Measurements from ENCODE around the gene CELF2. TPM values are rescaled to one million over a fixed set of nuclear protein-coding genes. Genes with fewer than 3 reads are reported as not detected.
A peak's percentile ranks its signal among the peaks of the same experiment; 100 is the strongest.

CELF2 gene
- total RNA-seq, 4 donors from 2014 or later = 8.7 to 28.6 (median 22.9) TPM

DNA sequence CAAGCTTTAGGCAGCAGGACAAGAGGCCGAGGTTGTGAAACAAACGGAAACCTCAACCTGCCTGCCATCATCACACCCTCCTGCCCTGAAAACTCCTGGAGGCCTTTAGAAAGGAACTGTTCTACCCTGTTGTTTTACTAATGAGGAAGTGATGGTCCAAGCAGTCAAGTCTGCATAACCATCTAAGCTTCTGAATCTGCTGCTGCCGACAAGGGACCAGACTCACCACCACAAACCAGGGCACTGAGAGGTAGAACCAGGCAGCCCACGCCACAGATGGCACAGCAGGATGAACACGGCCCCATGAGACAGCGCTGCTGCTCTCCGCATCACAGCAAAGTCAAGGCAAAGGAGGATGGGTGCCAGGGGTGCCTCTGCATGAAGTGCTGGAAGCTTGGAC, 209.4 kb downstream of the CELF2 start:
- WGBS = 84% methylated on average over 6 of the region's 7 CpGs
- H3K4me1 ChIP-seq = peaks cover 12% of the 10 kb centered on the region
- TF ChIP-seq POLR2AphosphoS5 (IDR thresholded peaks at IDR 0.05) (no peak), POLR2A (IDR thresholded peaks at IDR 0.05) (no peak), EP300 (IDR thresholded peaks at IDR 0.05) (no peak)
- TF ChIP-seq, protein P1, sequence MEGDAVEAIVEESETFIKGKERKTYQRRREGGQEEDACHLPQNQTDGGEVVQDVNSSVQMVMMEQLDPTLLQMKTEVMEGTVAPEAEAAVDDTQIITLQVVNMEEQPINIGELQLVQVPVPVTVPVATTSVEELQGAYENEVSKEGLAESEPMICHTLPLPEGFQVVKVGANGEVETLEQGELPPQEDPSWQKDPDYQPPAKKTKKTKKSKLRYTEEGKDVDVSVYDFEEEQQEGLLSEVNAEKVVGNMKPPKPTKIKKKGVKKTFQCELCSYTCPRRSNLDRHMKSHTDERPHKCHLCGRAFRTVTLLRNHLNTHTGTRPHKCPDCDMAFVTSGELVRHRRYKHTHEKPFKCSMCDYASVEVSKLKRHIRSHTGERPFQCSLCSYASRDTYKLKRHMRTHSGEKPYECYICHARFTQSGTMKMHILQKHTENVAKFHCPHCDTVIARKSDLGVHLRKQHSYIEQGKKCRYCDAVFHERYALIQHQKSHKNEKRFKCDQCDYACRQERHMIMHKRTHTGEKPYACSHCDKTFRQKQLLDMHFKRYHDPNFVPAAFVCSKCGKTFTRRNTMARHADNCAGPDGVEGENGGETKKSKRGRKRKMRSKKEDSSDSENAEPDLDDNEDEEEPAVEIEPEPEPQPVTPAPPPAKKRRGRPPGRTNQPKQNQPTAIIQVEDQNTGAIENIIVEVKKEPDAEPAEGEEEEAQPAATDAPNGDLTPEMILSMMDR (IDR thresholded peaks at IDR 0.05) = no peak
- DNase-seq (ENCODE audit: low spot score in 2 of 2) = no peak
- H3K27ac ChIP-seq = peak overlapping the region; percentile 7
- no peaks in the 10 kb centered on the region for H3K9me3 ChIP-seq
- H3K27me3 ChIP-seq = no peaks in the 10 kb centered on the region
- H3K36me3 ChIP-seq = peaks cover 11% of the 10 kb centered on the region
- H3K4me3 ChIP-seq = no peak overlapping the region

DNA sequence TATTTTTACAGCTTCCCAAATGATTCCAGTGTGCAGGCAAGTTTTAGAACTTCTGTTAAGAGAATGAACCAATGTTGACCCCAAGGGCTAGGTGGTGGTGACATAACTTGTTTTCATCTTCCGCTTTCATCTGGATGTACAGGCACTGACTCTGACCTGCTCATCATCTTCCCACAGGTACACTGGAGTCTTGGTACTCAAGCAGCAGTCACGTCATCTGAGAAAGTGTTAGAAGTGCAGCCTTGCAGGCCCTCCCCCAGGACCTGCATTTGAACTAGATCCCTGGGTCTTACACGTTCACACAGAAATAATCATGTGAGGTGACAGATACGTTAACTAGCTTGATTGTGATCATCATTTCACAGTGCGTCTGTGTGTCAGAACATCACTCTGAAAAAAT, 212.2 kb downstream of the CELF2 start:
- Histone ChIP-seq H3K27ac (no peak overlapping the region), H3K36me3 (peaks cover 11% of the 10 kb centered on the region), H3K4me3 (no peak overlapping the region), H3K4me1 (peaks cover 12% of the 10 kb centered on the region), H3K27me3 (no peaks in the 10 kb centered on the region), H3K9me3 (no peaks in the 10 kb centered on the region)
- DNase-seq (ENCODE audit: low spot score in 2 of 2) = no peak
- WGBS = 98% methylated on average over 5 of the region's 5 CpGs
- TF ChIP-seq, protein P1 (IDR thresholded peaks at IDR 0.05) = no peak
- TF ChIP-seq EP300 (IDR thresholded peaks at IDR 0.05) (no peak), POLR2AphosphoS5 (IDR thresholded peaks at IDR 0.05) (no peak), POLR2A (IDR thresholded peaks at IDR 0.05) (no peak)

DNA sequence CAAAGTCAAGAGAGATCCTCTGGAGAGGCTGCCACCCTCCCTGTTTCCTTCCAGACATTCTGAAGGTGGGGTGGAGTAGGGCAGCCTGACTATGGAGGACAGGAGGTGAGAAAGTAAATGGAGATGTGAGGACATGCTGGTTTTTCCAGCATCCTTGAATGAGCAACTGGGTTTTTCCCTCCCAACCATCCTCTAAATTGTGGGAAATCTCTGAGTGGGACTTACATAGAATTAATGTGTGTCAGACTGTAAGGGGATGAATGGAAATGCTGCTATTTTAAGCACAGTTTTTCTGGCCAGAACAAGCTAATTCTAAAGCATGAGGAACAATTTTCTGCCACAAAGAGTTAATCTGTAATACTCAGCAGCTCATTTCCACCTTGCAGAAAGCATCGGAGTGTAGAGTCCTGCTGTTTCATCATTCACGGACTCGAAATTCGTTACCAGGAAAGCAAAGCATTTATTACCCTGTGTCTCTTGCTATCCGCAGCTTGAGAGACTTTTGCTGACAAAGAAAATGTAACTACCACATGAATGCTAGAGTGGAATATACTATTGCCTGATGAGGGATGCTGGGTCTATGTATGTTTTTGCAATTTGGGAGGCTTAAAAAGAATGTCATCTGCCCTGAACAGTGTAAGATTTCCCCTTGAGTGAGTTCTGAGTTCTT, 213.0 kb downstream of the CELF2 start:
- H3K4me1 ChIP-seq = peaks cover 16% of the 10 kb centered on the region
- TF ChIP-seq POLR2A (IDR thresholded peaks at IDR 0.05) (no peak), POLR2AphosphoS5 (IDR thresholded peaks at IDR 0.05) (no peak), EP300 (IDR thresholded peaks at IDR 0.05) (no peak)
- TF ChIP-seq, protein P1 (IDR thresholded peaks at IDR 0.05) = no peak
- WGBS = 85% methylated on average over 5 of the region's 5 CpGs
- H3K4me3 ChIP-seq = no peak overlapping the region
- peaks cover 11% of the 10 kb centered on the region for H3K36me3 ChIP-seq
- no peak for DNase-seq (ENCODE audit: low spot score in 2 of 2)
- no peaks in the 10 kb centered on the region for H3K9me3 ChIP-seq
- H3K27ac ChIP-seq = no peak overlapping the region
- H3K27me3 ChIP-seq = no peaks in the 10 kb centered on the region

DNA sequence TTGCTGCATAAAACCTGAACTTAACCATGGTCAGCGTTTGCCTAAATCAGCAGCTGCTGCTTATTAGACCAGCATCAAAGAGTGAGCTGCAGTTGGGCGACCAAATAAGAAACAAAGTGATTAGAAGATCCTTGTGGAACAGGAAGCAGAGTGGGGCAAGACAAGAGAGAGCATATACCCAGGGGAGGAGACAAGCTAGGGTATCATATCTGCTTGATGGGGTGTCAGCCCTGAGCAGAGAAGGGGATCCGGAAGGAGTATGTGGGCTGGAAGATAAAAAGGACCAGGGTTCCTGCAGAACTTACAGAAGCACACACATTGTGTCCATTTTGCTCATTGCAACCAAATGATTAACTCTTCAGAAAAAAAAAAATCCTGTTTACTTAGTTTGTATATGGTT, 213.6 kb downstream of the CELF2 start:
- no peak for TF ChIP-seq POLR2A (IDR thresholded peaks at IDR 0.05)
- TF ChIP-seq POLR2AphosphoS5 (IDR thresholded peaks at IDR 0.05) = no peak
- no peak for TF ChIP-seq EP300 (IDR thresholded peaks at IDR 0.05)
- WGBS = 84% methylated on average over 3 of the region's 3 CpGs
- H3K36me3 ChIP-seq = peaks cover 11% of the 10 kb centered on the region
- no peaks in the 10 kb centered on the region for H3K9me3 ChIP-seq
- H3K27me3 ChIP-seq = no peaks in the 10 kb centered on the region
- H3K4me1 ChIP-seq = peaks cover 18% of the 10 kb centered on the region
- H3K4me3 ChIP-seq = no peak overlapping the region
- no peak overlapping the region for H3K27ac ChIP-seq
- no peak for DNase-seq (ENCODE audit: low spot score in 2 of 2)

DNA sequence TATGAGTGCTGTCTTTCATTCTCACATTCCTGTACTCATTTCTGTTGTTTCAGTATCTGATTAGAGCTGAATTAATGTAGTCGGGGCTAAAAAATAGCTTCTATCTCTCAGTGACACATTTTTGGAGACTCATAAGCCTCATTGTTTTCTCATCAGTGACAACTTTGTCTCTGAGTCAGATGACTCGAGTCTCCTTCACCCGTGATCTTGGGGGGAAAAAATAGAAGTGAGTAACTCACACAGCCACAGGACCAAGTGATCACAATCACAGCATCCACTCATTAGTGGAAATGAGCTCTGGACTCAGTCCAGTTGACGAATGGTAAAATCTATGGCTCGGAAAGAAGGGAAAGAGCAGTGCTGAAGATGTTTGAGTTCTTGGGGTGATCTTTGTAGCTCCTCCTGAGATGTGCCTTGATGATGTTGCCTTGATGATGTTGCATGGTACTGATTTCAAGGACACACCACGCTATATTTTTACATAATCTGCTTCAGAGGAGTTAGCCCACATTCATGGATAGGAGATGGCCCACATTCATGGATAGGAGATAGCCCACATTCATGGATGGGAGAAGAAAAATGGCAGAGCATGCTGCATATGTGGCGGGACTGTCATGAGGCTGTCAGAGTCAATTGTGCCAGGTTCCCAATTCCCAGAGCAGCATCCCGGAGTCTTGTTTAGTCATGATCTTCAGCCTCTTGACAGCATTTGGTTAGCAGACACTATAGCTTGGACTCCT, 214.7 kb downstream of the CELF2 start:
- no peak overlapping the region for H3K27ac ChIP-seq
- H3K4me1 ChIP-seq = peaks cover 10% of the 10 kb centered on the region
- no peaks in the 10 kb centered on the region for H3K9me3 ChIP-seq
- WGBS = 85% methylated on average over 8 of the region's 8 CpGs
- no peak for DNase-seq (ENCODE audit: low spot score in 2 of 2)
- peaks cover 1% of the 10 kb centered on the region for H3K36me3 ChIP-seq
- no peaks in the 10 kb centered on the region for H3K27me3 ChIP-seq
- H3K4me3 ChIP-seq = no peak overlapping the region
- TF ChIP-seq, protein P1 (IDR thresholded peaks at IDR 0.05) = no peak
- TF ChIP-seq EP300 (IDR thresholded peaks at IDR 0.05) (no peak), POLR2A (IDR thresholded peaks at IDR 0.05) (no peak), POLR2AphosphoS5 (IDR thresholded peaks at IDR 0.05) (no peak)

All from suprapubic skin (tissue), 4 donors.